ENCODE measurements around the gene EPS8L2. TPM values are rescaled to one million over a fixed set of nuclear protein-coding genes. Genes with fewer than 3 reads are reported as not detected.
A peak's percentile ranks its signal among the peaks of the same experiment; 100 is the strongest.

Gene EPS8L2
- total and polyA plus RNA-seq, 2 of the 8 experiments (the other 6 are each of a cell fraction or from before 2014, with no cell fraction given) = 38.5 to 57.0 TPM

DNA sequence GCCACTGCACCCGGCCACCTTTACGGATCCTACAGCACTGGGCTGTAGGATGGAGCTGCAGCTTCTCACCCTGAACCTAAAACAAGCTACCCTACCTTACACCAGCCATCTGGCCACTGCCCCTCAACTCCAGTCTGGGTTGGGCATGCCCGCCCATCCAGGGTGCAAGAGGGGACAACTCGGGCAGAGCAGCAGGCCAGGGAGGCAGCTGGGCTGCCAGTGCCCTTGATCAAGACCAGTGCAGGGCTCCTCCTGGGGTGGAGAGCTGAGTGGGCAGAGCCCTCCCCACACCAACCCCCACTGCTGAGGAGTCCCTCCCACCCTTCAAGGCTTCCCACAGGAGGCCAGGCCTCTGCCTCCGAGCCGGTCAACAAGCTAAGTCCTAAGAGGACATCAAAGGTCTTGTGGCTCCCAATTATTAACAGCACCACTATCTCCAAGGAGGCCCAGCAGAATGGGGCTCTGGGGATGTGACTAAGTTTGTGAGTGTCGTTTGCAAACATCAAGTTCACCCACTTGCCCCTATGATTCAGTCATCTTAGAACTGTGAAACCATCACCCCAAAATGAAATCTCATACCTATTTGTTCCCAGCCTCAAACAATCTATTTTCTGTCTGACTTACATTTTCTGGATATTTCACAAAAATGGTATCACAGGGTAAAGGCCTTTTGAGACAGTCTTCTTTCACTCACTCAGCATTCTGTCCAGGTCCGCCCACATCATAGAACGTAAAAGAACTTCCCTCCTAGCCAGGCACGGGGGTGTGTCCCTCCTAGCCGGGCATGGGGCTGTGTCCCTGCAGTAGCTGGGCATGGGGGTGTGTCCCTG is 60.3 kb downstream of the EPS8L2 start:
- Histone ChIP-seq H3K23ac (ENCODE audit: insufficient read length) (no peak overlapping the region), H3K23me2 (ENCODE audit: low read depth, low read length) (no peaks in the 10 kb centered on the region), H2BK5ac (ENCODE audit: low read depth, low read length) (no peak overlapping the region; the same call in 1 of the 2 replicates), H3K36me3 (ENCODE audit: control insufficient read depth in 2 of 4, insufficient read depth in 4 of 4, low read length in 3 of 4) (peaks cover 19 to 58% (median 32%) of the 10 kb centered on the region in 4 experiments), H3K9ac (replicated peaks in 1 of 4; ENCODE audit: extremely low read depth in 1 of 4, low read depth in 3 of 4, low read length in 3 of 4) (no peak overlapping the region), H3K4me2 (ENCODE audit: insufficient read depth in 1 of 2, low read depth in 2 of 2, low read length in 2 of 2) (no peak overlapping the region), H4K91ac (replicated peaks; ENCODE audit: insufficient read length, low read length) (no peak overlapping the region), H3K9me3 (ENCODE audit: insufficient read depth in 2 of 2, low read depth in 1 of 2, low read length in 1 of 2) (no peaks in the 10 kb centered on the region), H2BK12ac (ENCODE audit: low read depth, low read length) (no peak overlapping the region), H3K4ac (replicated peaks; ENCODE audit: insufficient read length, low read depth, low read length) (peak overlapping the region; percentile 96), H4K5ac (ENCODE audit: insufficient read length, low read depth, low read length) (no peak overlapping the region), H3K4me3 (ENCODE audit: extremely low read depth in 1 of 4, insufficient read depth in 2 of 4, low read depth in 3 of 4, low read length in 4 of 4) (no peak overlapping the region), H2AFZ (ENCODE audit: low read length) (no peak overlapping the region), H3K79me1 (ENCODE audit: low read depth, low read length) (peaks cover 7% of the 10 kb centered on the region; the same call in 1 of the 2 replicates), H3K14ac (ENCODE audit: insufficient read length) (no peak overlapping the region), H2BK20ac (ENCODE audit: low read length) (no peak overlapping the region), H4K8ac (ENCODE audit: extremely low read depth, insufficient read depth, low read length) (peak overlapping the region; percentile 35; the same call in 1 of the 2 replicates), H3K27me3 (replicated peaks in 1 of 4; ENCODE audit: control insufficient read depth in 3 of 4, extremely low read depth in 1 of 4, insufficient read depth in 3 of 4, low read length in 3 of 4) (no peaks in the 10 kb centered on the region), H4K20me1 (replicated peaks in 1 of 2; ENCODE audit: control insufficient read depth in 1 of 2, insufficient read depth in 2 of 2, low read length in 2 of 2) (peaks cover 13 to 35% of the 10 kb centered on the region in 2 experiments), H3K18ac (ENCODE audit: extremely low read depth, low read length) (no peak overlapping the region), H3K79me2 (ENCODE audit: control insufficient read depth in 1 of 2, insufficient read depth in 2 of 2, low read length in 2 of 2) (no peaks in the 10 kb centered on the region), H3K56ac (replicated peaks; ENCODE audit: insufficient read length, low read depth, low read length) (no peak overlapping the region), H2BK120ac (replicated peaks; ENCODE audit: low read depth, low read length) (no peak overlapping the region), H2BK15ac (ENCODE audit: low read length) (no peak overlapping the region), H2AK5ac (ENCODE audit: low read depth, low read length) (no peak overlapping the region), H3K27ac (ENCODE audit: low read depth, low read length) (no peak overlapping the region), H3K4me1 (replicated peaks in 1 of 4; ENCODE audit: control insufficient read depth in 3 of 4, insufficient read depth in 4 of 4, low read length in 3 of 4) (peaks cover 0 to 12% (median 7%) of the 10 kb centered on the region in 4 experiments; a peak in 6 of 7 replicates)
- FAIRE-seq (no peak), DNase-seq (ENCODE audit: low read depth in 1 of 2, low spot score in 2 of 2) (no peak)
- ChIA-PET CTCF (ENCODE audit: partially characterized antibody) (interaction anchor here (0.6 to 26.9 kb wide), 11 partner anchors 9 to 128 kb away, joined by 3 to 395 read pairs (median 4); no protein-coding TSS in a partner anchor), POLR2A (ENCODE audit: partially characterized antibody) (interaction anchor here (0.6 to 35.3 kb wide), 12 partner anchors 1 to 205 kb away, joined by 3 to 636 read pairs (median 3); partner anchors contain the start of genes CEND1, DEAF1, DRD4 and GATD1)
- 87% methylated on average over 9 of the region's 11 CpGs; no CpG with 5 or more reads in 1 of the 2 experiments for WGBS, 2 experiments (ENCODE audit: extremely low coverage in 1 of 2, insufficient coverage in 1 of 2, insufficient read length in 1 of 2, insufficient replicate concordance in 2 of 2, low coverage in 1 of 2, low lambda C conversion rate in 2 of 2, missing lambda C conversion rate in 1 of 2)
- no peak for TF ChIP-seq KDM1A (IDR thresholded peaks at IDR 0.05; ENCODE audit: borderline replicate concordance, low read length)
- TF ChIP-seq POLR2AphosphoS5 (IDR thresholded peaks at IDR 0.05; ENCODE audit: low read depth, low read length) = 0 out of 2 replicates have a peak, but pooled peaks have one; percentile 36

Data from H1 (cell line).